Measurements from ENCODE around the gene IFT88.

DNA sequence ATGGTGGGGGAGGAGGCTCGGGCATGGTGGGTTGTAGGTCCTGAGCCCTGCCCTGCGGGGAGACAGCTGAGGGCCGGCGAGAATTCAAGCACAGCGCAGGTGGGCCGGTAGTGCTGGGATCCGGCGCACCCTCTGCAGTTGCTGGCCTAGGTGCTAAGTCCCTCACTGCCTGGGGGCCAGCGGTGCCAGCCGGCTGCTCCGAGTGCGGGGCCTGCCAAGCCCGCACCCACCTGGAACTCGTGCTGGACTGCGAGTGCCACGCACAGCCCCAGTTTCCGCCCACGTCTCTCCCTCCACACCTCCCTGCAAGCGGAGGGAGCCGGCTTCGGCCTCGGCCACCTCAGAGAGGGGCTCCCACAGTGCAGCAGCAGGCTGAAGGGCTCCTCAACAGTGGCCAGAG lies 173.1 kb downstream of the IFT88 start:
- no peak for TF ChIP-seq ZNF8 (CRISPR knock-in tag; IDR thresholded peaks at IDR 0.05)
- TF ChIP-seq, protein P1, sequence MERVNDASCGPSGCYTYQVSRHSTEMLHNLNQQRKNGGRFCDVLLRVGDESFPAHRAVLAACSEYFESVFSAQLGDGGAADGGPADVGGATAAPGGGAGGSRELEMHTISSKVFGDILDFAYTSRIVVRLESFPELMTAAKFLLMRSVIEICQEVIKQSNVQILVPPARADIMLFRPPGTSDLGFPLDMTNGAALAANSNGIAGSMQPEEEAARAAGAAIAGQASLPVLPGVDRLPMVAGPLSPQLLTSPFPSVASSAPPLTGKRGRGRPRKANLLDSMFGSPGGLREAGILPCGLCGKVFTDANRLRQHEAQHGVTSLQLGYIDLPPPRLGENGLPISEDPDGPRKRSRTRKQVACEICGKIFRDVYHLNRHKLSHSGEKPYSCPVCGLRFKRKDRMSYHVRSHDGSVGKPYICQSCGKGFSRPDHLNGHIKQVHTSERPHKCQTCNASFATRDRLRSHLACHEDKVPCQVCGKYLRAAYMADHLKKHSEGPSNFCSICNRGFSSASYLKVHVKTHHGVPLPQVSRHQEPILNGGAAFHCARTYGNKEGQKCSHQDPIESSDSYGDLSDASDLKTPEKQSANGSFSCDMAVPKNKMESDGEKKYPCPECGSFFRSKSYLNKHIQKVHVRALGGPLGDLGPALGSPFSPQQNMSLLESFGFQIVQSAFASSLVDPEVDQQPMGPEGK (CRISPR knock-in tag; IDR thresholded peaks at IDR 0.05; ENCODE audit: borderline replicate concordance): no peak
- TF ChIP-seq, protein P2, sequence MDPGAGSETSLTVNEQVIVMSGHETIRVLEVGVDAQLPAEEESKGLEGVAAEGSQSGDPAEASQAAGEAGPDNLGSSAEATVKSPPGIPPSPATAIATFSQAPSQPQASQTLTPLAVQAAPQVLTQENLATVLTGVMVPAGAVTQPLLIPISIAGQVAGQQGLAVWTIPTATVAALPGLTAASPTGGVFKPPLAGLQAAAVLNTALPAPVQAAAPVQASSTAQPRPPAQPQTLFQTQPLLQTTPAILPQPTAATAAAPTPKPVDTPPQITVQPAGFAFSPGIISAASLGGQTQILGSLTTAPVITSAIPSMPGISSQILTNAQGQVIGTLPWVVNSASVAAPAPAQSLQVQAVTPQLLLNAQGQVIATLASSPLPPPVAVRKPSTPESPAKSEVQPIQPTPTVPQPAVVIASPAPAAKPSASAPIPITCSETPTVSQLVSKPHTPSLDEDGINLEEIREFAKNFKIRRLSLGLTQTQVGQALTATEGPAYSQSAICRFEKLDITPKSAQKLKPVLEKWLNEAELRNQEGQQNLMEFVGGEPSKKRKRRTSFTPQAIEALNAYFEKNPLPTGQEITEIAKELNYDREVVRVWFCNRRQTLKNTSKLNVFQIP (CRISPR knock-in tag; IDR thresholded peaks at IDR 0.05; ENCODE audit: borderline replicate concordance, low read depth): no peak
- no peak for TF ChIP-seq ESRRG (CRISPR knock-in tag; IDR thresholded peaks at IDR 0.05)
- TF ChIP-seq TOX (CRISPR knock-in tag; IDR thresholded peaks at IDR 0.05; ENCODE audit: borderline replicate concordance): no peak
- no peak for TF ChIP-seq ARNTL (CRISPR knock-in tag; IDR thresholded peaks at IDR 0.05; ENCODE audit: borderline replicate concordance, low read depth)
- no peak for TF ChIP-seq SNAI2 (CRISPR knock-in tag; IDR thresholded peaks at IDR 0.05)
- TF ChIP-seq, protein P3, sequence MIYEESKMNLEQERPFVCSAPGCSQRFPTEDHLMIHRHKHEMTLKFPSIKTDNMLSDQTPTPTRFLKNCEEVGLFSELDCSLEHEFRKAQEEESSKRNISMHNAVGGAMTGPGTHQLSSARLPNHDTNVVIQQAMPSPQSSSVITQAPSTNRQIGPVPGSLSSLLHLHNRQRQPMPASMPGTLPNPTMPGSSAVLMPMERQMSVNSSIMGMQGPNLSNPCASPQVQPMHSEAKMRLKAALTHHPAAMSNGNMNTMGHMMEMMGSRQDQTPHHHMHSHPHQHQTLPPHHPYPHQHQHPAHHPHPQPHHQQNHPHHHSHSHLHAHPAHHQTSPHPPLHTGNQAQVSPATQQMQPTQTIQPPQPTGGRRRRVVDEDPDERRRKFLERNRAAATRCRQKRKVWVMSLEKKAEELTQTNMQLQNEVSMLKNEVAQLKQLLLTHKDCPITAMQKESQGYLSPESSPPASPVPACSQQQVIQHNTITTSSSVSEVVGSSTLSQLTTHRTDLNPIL (CRISPR knock-in tag; IDR thresholded peaks at IDR 0.05; ENCODE audit: low read depth): no peak
- TF ChIP-seq, protein P4, sequence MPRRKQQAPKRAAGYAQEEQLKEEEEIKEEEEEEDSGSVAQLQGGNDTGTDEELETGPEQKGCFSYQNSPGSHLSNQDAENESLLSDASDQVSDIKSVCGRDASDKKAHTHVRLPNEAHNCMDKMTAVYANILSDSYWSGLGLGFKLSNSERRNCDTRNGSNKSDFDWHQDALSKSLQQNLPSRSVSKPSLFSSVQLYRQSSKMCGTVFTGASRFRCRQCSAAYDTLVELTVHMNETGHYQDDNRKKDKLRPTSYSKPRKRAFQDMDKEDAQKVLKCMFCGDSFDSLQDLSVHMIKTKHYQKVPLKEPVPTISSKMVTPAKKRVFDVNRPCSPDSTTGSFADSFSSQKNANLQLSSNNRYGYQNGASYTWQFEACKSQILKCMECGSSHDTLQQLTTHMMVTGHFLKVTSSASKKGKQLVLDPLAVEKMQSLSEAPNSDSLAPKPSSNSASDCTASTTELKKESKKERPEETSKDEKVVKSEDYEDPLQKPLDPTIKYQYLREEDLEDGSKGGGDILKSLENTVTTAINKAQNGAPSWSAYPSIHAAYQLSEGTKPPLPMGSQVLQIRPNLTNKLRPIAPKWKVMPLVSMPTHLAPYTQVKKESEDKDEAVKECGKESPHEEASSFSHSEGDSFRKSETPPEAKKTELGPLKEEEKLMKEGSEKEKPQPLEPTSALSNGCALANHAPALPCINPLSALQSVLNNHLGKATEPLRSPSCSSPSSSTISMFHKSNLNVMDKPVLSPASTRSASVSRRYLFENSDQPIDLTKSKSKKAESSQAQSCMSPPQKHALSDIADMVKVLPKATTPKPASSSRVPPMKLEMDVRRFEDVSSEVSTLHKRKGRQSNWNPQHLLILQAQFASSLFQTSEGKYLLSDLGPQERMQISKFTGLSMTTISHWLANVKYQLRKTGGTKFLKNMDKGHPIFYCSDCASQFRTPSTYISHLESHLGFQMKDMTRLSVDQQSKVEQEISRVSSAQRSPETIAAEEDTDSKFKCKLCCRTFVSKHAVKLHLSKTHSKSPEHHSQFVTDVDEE (CRISPR knock-in tag; IDR thresholded peaks at IDR 0.05): no peak
- no peak for TF ChIP-seq ZNF565 (CRISPR knock-in tag; conservative IDR thresholded peaks at IDR 0.05; ENCODE audit: low read depth)
- no peak for TF ChIP-seq ZFP3 (CRISPR knock-in tag; IDR thresholded peaks at IDR 0.05)
